Measurements from ENCODE around the gene PANK4.

Gene PANK4

DNA sequence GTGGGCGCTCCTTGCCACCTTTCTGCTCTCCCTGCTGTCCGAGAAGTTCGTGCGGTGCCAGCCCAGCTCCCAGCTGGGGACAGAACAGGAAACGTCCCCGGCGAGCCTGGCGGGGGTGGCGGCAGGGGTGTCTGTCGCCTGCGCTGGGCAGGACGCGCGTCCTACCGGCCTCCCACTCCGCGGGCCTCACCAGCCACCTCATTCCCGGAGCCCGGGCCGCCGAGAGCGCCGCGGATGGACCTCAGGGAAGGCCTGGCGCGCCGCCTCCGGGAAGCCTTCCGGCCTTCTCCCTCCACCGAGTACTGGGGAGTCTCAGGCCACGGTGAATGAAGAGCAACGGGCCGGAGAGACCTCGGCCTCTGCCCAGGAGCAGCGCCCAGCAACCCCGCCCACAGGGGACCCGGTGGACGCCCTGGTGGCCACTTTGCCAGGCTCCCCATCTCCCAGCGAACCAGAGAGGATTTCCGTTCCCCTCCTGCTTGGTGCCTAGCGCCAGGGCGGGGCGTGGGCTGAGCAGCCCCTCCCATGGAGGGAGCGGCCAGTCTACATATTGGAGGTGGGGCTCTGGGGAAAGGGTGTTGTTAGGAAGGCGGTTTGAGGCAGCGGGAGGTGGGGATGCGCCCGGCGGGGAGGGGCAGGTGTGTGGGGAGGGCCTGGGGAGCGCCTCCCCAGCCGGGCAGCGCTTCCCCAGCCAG, 20.3 kb upstream of the PANK4 start:
- peaks cover 6% of the 10 kb centered on the region for H3K4me1 Mint-ChIP-seq
- no peaks in the 10 kb centered on the region for H3K27me3 Mint-ChIP-seq
- peak; percentile 50 for ATAC-seq (replicated peaks; ENCODE audit: extremely low read depth, poor library complexity, severe bottlenecking)
- H3K27ac Mint-ChIP-seq (ENCODE audit: low read depth), result peak overlapping the region; percentile 94
- H3K36me3 Mint-ChIP-seq (ENCODE audit: insufficient read depth), result peaks cover 24% of the 10 kb centered on the region
- DNase-seq (ENCODE audit: low spot score in 2 of 2), result peak; percentile 60 to 83
- H3K9me3 Mint-ChIP-seq, result no peaks in the 10 kb centered on the region
- peak overlapping the region; percentile 90 for H3K4me3 Mint-ChIP-seq

DNA sequence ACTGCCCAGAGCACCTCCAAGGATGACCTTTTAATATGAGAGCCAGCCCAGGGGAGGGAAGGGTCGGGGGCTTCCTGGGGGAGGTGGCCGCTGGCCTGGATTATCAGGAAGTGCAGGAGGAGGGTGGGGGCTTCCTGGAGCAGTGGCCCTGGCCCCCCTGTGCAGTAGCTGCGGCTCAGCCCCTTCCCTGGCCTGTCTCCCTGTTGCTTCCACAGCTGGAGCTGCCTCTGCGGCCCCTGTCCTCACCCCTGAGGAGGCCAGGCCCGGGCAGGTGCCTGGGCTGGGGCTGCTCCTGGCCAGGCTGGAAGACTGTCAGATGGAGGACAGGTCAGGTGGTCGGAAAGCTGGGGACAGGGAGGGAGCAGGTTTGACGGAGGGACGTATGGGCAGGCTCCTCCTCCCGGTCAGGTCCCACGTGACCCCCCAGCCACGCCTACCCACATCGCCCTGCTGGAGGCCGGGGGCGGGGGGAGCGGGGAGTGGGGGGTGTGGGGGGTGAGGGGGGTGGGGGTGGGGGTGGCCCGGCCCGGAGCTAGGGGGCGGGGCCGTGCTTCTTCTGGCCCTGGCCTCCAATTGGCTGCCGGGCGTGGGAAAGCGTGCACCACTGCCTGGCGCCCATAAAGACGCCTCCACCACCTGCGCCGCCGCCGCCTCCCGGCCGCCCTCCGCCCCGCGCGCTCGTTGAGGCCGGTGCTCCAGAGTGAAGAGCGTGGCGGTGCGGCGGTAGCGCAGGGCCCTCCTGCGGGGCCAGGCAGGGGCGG, 19.5 kb upstream of the PANK4 start:
- Mint-ChIP-seq H3K9me3 (no peaks in the 10 kb centered on the region), H3K27ac (ENCODE audit: low read depth) (peak overlapping the region; percentile 94), H3K4me3 (peak overlapping the region; percentile 90), H3K4me1 (peaks cover 6% of the 10 kb centered on the region), H3K36me3 (ENCODE audit: insufficient read depth) (peaks cover 24% of the 10 kb centered on the region), H3K27me3 (no peaks in the 10 kb centered on the region)
- DNase-seq (ENCODE audit: low spot score in 2 of 2) (peak; percentile 71 to 85), ATAC-seq (replicated peaks; ENCODE audit: extremely low read depth, poor library complexity, severe bottlenecking) (peak; percentile 50)

DNA sequence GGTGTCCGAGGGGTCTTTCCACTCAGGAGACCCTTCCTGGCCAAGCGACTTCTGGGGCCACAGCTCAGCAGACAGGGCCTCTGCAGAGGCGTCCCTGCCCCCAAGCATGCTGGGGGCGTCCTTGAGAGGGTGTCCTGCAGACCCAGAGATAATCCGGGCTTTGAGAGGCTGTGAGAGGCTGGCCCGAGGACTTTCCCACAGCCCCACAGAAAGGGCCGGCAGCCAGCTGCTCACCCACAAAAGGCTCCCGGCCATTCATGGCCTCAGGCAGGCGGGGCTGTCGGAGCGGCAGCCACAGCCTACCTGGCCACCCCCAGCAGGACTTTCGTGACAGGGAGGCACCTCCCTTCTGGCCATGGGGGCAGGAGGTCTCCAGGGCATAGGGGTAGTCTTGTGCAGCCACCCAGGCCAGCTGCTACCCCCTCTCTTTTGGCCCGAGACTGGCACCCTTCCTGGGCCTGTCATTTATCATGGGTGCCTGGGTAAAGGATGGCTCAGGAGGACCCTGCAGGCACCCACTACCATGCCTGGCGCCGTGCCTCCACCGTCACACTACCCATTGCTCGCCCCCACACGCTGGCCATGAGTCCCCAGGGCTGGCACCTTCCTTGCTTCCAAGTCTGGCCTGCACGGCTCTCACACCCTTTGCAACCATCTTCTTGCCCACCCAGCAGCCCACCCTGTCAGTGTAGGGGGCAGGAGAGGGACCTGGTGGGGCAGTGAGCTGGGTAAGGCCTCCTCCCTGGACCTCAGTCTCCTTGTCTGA, 18.7 kb upstream of the PANK4 start:
- peaks cover 6% of the 10 kb centered on the region for H3K4me1 Mint-ChIP-seq

DNA sequence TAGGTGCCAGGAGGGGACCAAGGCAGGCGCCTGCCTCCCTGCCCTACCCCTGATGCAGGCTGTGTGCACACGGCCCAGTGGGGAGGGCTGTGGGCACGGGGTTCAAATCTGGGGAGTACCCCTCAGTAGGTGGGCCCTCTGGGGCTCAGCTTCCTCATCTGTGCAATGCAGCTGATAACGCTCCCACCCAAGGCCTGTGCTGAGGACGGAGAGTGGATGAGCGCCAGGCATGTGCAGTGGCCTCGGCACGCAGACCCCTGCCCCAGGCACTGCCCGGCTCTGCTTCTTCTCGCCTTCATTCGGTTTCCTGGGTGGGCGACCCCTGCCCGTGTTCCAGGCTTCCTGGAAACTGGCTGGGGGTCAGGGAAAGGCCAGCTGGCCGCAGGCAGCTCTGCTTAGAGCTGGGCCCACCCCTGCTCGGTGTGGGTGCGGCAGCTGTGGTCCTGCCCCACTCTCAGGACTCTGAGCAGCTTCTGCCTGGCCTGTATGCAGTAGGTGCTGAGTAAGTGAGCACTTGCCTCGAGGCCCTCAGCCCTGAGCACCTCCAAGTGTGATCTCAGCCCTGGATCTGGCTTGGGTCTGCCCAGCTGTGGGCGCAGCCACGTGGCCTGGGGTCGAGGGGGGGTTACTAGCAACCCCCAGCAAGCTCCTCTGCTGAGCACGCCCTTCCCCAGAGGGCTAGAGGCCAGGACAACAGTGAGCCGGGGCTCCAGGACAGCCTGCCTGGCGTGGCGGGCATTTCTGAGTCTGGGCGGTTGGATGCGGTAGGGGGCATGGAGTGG, 17.9 kb upstream of the PANK4 start:
- Mint-ChIP-seq H3K36me3 (ENCODE audit: insufficient read depth) (peaks cover 22% of the 10 kb centered on the region), H3K27ac (ENCODE audit: low read depth) (no peak overlapping the region), H3K9me3 (no peaks in the 10 kb centered on the region), H3K4me3 (no peak overlapping the region), H3K27me3 (no peaks in the 10 kb centered on the region), H3K4me1 (peaks cover 6% of the 10 kb centered on the region)
- DNase-seq (ENCODE audit: low spot score in 2 of 2) (no peak), ATAC-seq (replicated peaks; ENCODE audit: extremely low read depth, poor library complexity, severe bottlenecking) (no peak)

More for the DNA sequence above, 18.7 kb upstream of the PANK4 start:
- Mint-ChIP-seq H3K36me3 (ENCODE audit: insufficient read depth) (peaks cover 24% of the 10 kb centered on the region), H3K9me3 (no peaks in the 10 kb centered on the region), H3K27ac (ENCODE audit: low read depth) (peak overlapping the region; percentile 94), H3K4me3 (no peak overlapping the region), H3K27me3 (no peaks in the 10 kb centered on the region)
- DNase-seq (ENCODE audit: low spot score in 2 of 2) (no peak), ATAC-seq (replicated peaks; ENCODE audit: extremely low read depth, poor library complexity, severe bottlenecking) (no peak)

DNA sequence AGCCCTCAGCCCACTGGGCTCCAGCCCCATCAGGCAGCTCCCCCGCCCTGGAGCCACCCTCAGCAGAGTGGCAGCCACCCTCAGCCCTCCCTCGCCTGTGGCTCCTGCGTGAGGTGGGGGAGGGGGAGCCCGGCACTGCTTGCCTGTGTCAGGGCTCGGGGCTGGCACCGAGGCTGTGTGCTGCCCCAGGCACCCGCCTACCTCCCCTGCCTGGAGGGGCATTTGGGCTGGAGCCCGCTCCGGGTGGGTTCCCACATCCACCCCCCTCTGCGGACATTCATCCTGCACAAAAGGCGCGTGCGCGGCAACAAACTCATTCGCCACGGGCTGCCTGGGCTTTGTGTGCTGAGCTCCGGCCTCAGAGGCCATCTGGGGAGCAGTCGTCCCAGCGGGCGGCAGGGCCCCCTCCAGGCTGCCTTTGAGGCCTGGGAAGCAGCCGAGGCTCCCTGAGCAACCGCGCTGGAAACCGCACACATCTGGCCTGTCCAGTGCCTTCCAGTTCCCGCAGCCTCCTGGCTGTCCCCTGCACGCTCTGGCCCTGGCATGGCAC, 17.2 kb upstream of the PANK4 start:
- H3K4me1 Mint-ChIP-seq, result peaks cover 6% of the 10 kb centered on the region
- no peak overlapping the region for H3K27ac Mint-ChIP-seq (ENCODE audit: low read depth)
- peaks cover 17% of the 10 kb centered on the region for H3K36me3 Mint-ChIP-seq (ENCODE audit: insufficient read depth)
- H3K9me3 Mint-ChIP-seq, result no peaks in the 10 kb centered on the region
- ATAC-seq (replicated peaks; ENCODE audit: extremely low read depth, poor library complexity, severe bottlenecking) (no peak), DNase-seq (ENCODE audit: low spot score in 2 of 2) (peak in 1 of 2 donors; percentile 39)
- H3K27me3 Mint-ChIP-seq, result no peaks in the 10 kb centered on the region
- H3K4me3 Mint-ChIP-seq, result no peak overlapping the region

DNA sequence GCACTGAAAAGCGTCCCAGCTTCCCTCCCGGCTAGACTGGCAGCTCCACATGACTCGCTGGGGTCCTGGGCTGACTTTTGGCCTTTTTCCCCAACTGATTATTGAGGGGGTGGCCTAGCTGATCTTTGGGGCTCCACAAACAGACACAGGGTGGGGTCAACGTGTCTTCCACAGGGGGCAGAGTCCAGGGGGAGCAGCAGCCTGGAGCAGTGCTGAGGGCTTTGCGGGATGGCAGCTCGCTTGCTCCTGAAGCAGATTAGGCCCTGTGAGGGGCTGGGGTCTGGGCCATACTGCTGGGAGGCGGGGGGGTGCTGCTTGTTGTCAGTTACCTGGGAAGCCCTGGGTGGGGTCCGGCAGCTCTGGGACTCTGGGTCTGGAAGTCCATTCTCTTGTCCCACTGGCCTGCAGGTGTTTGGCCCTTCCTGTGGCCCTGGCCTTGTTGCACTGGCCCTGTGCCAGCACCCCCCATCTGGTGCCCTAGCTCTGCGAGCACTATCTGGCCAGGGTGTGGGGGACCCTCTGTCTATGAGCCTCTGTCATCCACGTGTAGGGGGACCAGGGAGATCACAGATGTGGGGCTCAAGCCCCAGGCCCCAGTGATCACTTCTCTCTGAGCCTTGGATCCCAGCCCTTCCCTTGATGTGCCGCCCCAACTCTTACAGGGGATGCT, 16.0 kb upstream of the PANK4 start:
- Mint-ChIP-seq H3K27ac (ENCODE audit: low read depth) (no peak overlapping the region), H3K9me3 (no peaks in the 10 kb centered on the region), H3K4me1 (peaks cover 6% of the 10 kb centered on the region), H3K27me3 (no peaks in the 10 kb centered on the region), H3K4me3 (no peak overlapping the region), H3K36me3 (ENCODE audit: insufficient read depth) (peaks cover 7% of the 10 kb centered on the region)
- DNase-seq (ENCODE audit: low spot score in 2 of 2), result no peak
- ATAC-seq (replicated peaks; ENCODE audit: extremely low read depth, poor library complexity, severe bottlenecking), result no peak

DNA sequence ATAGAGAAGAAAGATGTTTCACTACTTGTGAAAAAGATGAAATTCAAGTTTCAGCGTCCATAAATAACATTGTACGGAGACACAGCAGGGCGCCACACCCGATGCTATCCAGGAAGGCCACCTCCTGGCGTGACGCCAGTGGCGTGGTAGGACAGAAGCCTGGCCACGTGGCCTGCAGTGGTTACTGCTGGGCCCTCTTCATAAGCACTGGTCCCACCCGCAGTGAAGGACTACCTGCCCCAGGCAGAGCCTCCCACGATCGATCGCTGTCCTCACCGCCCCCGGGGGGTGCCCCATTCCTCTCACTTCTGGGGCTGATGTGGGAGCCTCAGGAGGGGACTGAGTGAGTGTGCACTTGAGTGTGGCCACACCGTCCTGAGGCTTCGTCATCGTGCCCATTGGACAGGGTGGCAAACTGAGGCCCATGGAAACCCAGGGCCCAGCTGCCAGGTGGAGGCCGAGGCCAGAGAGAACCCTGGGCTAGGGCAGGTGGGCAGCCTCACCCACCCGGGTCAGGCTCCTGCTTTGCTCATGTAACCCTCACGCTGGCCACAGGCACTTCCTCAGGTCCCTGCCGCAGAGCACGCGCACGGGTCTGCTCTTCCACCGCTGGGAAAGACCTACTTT, 15.3 kb upstream of the PANK4 start:
- no peaks in the 10 kb centered on the region for H3K9me3 Mint-ChIP-seq
- H3K4me1 Mint-ChIP-seq, result peaks cover 2% of the 10 kb centered on the region
- DNase-seq (ENCODE audit: low spot score in 2 of 2) (no peak), ATAC-seq (replicated peaks; ENCODE audit: extremely low read depth, poor library complexity, severe bottlenecking) (no peak)
- no peak overlapping the region for H3K4me3 Mint-ChIP-seq
- peaks cover 5% of the 10 kb centered on the region for H3K36me3 Mint-ChIP-seq (ENCODE audit: insufficient read depth)
- H3K27me3 Mint-ChIP-seq, result no peaks in the 10 kb centered on the region
- no peak overlapping the region for H3K27ac Mint-ChIP-seq (ENCODE audit: low read depth)

DNA sequence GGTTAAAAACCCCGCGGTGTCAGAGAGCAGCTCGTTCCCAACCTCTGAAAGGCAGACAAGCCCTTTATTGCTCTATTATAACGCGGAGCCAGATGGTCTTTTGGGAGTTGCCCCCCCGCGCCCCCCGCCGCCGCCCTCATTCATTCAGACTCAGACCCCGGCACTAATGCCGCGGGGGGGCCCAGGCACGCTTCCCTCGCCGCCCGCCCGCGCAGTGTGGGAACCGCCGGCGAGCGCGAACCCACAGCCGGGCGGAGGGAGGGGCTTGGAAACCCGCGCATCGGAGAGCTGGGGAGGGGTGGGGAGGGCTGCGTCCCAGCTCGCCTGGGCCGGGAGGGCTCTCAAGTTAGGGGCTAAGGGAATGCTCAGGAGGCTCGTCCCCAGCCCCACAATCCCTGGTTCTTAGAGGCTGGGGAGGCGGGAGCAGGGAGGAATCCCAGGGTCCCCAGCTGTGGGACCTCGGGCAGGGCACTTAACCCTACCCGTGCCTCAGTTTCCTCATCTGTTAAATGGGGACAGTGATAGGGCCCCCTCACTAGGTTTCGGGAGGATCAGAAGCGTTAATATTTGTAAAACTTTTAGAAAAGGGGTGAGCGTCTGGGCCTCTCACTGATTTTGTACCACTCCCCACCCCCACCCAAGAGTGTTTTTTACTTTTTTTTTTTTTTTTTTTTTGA, 14.6 kb upstream of the PANK4 start:
- H3K27me3 Mint-ChIP-seq, result peaks cover 8% of the 10 kb centered on the region
- no peak for DNase-seq (ENCODE audit: low spot score in 2 of 2)
- H3K27ac Mint-ChIP-seq (ENCODE audit: low read depth), result no peak overlapping the region
- no peak for ATAC-seq (replicated peaks; ENCODE audit: extremely low read depth, poor library complexity, severe bottlenecking)
- no peaks in the 10 kb centered on the region for H3K9me3 Mint-ChIP-seq
- no peaks in the 10 kb centered on the region for H3K4me1 Mint-ChIP-seq
- no peaks in the 10 kb centered on the region for H3K36me3 Mint-ChIP-seq (ENCODE audit: insufficient read depth)
- H3K4me3 Mint-ChIP-seq, result no peak overlapping the region

DNA sequence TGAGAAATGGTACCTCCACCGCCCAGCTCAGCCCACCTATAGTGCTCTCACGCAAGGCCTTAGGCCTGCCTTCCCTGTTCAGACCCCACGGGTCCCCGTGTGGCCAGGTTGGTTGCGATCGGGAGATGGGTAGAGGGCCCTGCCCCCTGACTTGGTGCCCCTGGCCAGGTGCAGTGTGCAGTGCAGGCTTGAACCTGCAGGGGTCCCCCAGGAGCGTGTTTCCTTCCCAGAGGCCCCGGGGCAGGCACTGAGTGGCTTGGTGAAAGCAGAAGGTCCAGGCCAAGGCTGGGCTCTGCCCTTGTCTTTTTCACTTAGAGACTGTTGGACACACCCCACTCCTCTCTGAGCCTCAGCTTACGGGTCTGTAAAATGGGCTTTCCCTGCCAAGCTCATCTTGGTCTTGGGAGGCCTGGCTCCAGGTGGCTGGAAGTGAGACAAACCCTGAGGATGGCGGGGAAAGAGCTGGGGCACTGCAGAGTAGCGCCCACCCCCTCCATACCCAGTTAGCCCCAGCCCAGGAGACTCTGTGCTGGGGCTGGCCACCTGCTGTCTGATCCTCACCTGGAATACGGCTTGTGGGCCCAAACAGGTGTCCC, 13.0 kb upstream of the PANK4 start:
- Mint-ChIP-seq H3K27ac (ENCODE audit: low read depth) (no peak overlapping the region), H3K36me3 (ENCODE audit: insufficient read depth) (no peaks in the 10 kb centered on the region), H3K27me3 (peaks cover 10% of the 10 kb centered on the region), H3K9me3 (no peaks in the 10 kb centered on the region), H3K4me3 (no peak overlapping the region), H3K4me1 (no peaks in the 10 kb centered on the region)
- no peak for DNase-seq (ENCODE audit: low spot score in 2 of 2)
- ATAC-seq (replicated peaks; ENCODE audit: extremely low read depth, poor library complexity, severe bottlenecking), result no peak

DNA sequence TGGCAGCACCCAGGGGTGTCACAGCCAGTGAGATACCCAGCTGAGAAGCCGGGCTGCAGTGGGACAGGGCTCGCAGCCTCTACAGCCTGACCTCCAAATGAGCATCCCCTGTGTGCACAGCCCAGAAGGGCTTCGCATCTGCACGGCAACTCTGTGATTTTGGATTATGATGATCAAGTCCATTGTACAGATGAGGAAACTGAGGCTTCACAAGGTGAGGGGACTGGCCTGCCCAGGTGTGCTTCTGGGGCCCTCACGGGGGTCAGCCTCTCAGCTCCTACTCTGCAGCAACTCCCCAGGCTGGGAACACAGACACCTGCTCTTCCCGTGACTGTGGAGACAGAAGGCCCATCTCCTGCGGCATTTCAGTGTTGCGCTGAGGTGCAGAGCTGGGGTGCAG, 12.5 kb upstream of the PANK4 start:
- peaks cover 10% of the 10 kb centered on the region for H3K27me3 Mint-ChIP-seq
- no peaks in the 10 kb centered on the region for H3K36me3 Mint-ChIP-seq (ENCODE audit: insufficient read depth)
- ATAC-seq (replicated peaks; ENCODE audit: extremely low read depth, poor library complexity, severe bottlenecking) (no peak), DNase-seq (ENCODE audit: low spot score in 2 of 2) (no peak)
- no peak overlapping the region for H3K27ac Mint-ChIP-seq (ENCODE audit: low read depth)
- H3K4me1 Mint-ChIP-seq, result no peaks in the 10 kb centered on the region
- no peaks in the 10 kb centered on the region for H3K9me3 Mint-ChIP-seq
- no peak overlapping the region for H3K4me3 Mint-ChIP-seq

DNA sequence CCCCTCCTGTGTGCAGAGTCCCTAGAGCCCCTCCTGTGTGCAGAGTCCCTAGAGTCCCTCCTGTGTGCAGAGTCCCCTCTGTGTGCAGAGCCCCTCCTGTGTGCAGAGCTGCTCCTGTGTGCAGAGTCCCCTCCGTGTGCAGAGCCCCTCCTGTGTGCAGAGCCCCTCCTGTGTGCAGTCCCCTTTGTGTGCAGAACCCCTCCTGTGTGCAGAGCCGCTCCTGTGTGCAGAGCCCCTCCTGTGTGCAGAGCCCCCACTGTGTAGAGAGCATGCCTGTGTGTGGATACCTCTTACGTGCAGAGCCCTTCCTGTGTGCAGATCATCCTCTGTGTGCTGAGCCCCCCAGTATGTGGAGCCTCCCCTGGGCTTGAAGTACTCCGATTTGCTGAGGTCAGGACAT, 12.0 kb upstream of the PANK4 start:
- ATAC-seq (replicated peaks; ENCODE audit: extremely low read depth, poor library complexity, severe bottlenecking), result no peak
- DNase-seq (ENCODE audit: low spot score in 2 of 2), result no peak
- Mint-ChIP-seq H3K36me3 (ENCODE audit: insufficient read depth) (no peaks in the 10 kb centered on the region), H3K9me3 (no peaks in the 10 kb centered on the region), H3K27ac (ENCODE audit: low read depth) (no peak overlapping the region), H3K4me1 (no peaks in the 10 kb centered on the region), H3K4me3 (no peak overlapping the region), H3K27me3 (peaks cover 15% of the 10 kb centered on the region)
